ENCODE results near the gene SYT7.

- TF ChIP-seq CTCF (IDR thresholded peaks at IDR 0.05; ENCODE audit: borderline replicate concordance, extremely low read depth, low read length, poor library complexity, severe bottlenecking) (no peak), EZH2 (IDR thresholded peaks at IDR 0.05; ENCODE audit: borderline replicate concordance, low read depth, low read length, severe bottlenecking) (no peak)
These were observed 72.7 kb downstream of the SYT7 start, which contains the start of gene LRRC10B for GRCh38 chr11:61507962-61508861.

Measured in DND-41 (cell line).